DMS153 treated with DMSO at 0.1 percent for 48 hours (cell line): ENCODE data around the gene SIVA1.

ENCODE experiments used
- DNase-seq: peaks from one replicate; lab custom pipeline; 2025; ENCODE audit not compliant: unreplicated experiment; lab: John Stamatoyannopoulos, UW

Gene SIVA1

DNA sequence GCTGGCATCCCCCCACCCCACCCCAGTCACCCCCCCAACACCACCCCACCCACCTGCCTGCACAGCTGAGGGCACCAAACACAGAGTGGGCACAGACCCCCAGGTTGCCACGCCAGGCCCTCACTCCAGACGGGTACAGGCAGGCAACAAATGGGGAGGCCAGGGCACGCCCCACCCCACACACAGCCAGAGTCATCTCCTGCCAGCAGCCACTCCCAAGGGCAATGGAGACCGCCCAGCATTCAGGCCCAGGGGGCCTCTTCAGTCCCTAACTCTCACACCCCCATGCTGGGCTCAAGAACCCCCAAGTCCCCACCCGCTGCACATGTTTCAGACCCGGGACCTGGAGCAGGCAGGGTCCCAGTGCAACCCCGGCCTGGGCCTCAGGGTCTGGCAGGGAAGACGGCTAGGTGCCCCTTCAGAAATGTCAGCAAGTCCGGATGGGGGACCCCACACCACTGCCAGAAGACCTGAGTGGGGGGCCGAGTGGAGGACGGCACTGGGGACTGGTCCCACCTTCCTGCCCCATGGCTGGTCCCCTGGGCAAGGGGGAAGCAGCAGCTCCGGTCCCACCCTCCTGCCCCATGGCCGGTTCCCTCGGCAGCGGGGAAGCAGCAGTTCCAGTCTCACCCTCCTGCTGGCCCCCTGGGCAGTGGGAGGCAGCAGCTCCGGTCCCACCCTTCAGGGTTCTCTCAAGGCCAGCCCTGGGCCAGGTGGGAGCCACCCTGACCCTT, 30.7 kb downstream of the SIVA1 start:
- no peak for DNase-seq

DNA sequence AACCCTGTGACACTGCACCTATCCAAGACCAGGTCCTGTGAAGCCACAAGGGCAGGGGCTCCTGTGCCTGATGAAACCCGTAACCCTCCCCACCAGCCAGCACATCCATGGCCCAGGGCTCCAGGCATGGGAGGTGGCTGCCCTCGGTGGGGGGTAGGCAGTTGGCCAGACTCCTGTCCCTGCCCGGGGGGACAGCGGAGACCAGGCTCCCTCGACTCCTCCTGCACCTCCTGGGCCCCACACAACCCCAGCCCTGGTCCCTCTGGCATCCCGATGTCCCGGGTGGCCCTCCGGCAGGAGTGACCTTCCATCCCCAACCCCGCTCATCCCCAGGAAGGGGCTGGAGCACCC, 31.2 kb downstream of the SIVA1 start:
- DNase-seq = no peak

DNA sequence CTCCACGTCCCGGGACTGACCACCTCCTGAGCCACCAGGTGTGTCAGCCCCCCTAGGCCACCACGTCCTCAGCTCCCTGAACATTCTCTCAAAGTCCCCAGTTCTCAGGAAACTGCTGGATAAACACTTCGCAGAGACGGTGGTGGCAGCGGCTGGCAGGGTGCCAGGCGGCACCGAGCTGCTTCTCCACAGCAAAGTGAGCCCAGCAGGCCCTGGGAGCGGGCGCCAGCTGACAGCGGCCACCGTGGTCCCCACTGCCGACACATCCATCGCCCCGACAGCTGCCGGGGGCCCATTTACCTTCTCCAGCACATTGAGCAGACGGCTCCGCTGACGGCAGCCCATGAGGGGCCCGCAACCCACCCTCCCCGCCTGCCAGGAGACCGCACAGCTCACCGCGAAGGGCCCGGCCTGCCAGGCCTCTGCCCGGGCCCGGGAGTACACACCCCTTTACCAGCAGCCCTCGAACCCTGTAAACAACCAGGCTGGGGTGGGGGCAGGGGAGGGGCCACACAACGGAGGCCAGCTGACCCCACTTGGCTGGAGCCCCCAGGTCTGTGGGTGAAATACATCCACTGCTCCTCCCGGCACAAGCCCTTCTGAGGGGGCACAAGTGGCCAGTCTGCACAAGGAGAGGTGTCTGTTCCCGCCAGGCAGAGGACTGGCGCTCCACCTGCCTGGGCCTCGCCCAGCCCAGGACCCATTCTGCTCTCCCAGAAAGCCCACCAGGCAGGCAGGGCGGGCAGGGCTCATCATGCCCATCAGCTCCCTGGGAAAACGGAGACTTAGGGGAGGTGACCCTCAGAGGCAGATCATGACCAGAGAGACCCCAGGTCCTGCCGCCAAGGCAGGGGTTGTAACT, 32.1 kb downstream of the SIVA1 start:
- DNase-seq = no peak

DNA sequence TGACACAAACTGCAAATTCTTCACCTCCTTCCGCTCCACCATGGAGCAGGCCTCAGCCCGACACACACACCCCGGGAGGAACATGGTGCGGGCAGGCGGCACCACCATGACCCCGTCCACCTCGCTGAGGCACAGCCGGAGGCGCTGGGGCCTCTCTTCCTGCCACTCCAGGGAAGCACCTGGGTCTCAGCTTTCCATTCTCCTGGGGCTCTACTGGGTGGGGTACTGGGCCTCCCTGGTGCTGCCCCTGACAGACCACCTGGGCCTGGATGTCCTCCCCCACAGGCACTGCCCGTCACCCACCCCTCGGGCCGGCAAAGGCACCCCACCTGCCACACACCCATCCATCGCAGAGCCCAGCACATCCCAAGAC, 32.7 kb downstream of the SIVA1 start:
- no peak for DNase-seq

DNA sequence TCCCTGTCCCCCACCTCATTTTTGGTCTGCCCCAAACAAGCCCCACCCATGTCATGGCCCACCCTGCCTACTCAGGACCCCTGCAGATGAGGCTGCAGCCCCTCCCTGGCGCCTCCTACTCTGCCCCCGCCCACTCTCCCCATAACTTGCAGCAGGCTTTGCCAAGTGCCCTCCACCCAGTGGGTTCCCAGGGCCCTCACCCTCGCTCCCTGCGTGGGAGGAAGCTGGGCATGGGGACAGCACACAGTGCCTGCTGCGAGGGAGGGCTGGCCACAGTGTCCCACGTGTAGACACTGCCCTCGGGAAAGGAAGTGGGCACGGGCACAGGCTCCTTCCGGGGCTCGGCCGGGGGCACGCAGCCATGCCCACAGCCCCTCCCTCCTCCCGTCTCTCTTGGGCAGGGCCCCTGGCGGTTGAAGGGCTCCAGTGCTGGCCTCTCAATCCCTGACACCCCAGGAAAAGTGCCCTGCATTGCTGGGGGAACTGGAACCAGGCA, 33.2 kb downstream of the SIVA1 start:
- no peak for DNase-seq

DNA sequence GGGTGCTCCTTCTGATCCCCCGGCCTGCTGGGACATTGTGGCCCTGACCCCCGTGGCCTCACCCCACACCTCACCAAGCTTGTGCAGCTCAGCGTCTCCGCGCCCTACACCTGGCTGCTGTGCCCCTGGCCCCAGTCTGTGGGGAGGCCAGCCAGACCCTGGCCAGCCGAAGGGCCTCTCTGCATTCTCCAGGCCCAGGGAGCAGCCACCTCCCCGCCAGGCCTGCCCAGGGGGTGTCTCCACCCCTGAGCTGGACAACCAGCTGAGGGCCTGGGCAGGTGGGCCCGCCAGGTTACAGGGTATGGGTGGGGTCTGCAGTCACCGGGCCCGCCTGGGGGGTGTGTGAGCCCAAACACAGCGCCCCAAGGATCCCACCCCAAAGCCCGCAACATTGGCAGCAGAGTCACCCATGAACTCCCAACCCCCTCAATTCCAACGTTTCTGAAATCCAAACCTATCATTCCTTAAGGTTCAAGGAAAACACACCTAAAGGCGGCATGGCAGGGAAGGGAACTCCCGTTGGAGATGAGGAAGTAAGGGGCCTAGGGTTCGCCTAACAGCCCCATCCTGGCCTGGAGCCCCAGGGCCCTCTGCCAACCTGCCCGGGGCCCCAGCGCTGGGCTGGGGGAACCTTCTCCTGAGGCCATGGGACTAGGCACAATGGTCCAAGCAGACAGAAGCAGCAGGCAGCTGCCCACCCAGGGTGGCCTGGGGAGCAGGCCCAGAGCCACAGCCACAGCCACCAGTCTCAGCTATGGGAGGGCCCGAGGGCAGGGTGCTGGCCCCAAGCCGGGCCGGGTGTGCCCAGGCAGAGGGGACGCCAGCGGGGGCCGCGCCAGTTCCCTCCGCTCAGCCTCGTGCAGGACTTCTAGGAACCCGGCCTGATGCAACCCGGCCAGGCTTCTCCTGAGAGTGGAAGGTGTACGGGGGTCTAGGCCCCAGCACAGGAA, 34.1 kb downstream of the SIVA1 start:
- DNase-seq = no peak

DNA sequence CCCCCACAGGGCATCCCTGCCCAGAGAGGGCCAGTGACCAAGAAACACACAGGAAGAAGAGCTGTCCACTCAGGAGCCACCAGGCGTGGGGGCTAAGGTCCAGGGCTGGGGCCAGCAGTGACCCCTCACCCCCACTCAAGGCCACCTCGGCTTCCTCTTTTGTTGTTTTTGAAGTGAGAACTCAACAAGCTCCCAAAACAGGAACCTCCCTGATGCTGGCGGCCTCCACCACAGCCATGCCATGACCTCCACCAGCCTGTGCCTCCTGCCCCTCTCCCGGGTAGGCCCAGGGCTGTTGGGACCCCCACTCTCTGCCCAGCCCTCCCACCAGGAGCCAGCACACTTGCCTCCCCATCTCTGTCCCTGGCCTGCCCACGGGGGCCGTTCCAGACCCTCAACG, 34.8 kb downstream of the SIVA1 start:
- no peak for DNase-seq

DNA sequence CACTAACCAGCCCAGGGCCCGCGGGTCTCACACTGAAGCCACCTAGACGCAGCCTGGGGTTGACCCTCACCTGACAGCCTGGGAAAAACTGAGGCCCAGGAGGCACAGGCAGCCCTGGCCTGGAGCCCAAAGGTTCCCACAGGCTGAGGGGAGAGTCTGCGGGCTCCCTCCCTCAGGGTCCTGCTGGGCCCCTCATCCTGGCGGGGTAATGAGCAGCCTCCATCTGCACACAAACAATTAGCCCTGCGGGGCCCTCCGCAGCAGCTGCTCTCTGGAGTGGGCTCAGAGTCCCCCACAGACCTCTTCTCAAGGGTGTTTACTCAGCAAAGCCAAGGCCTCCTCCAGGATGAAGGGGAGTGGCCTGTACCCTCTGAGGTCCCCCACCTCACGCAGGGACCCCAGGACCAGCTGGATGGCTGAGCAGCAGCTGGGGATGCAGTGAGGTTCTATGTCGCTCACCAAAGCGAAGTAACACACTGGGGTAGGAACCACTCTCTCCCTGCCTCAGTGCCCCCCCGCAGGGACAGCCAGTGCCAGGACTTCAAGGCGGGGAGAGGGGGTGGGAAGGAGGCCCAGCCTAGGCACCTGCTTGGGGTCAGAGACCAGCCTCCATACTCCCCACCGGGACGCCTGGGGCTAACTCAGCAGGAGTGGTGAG, 35.3 kb downstream of the SIVA1 start:
- no peak for DNase-seq

DNA sequence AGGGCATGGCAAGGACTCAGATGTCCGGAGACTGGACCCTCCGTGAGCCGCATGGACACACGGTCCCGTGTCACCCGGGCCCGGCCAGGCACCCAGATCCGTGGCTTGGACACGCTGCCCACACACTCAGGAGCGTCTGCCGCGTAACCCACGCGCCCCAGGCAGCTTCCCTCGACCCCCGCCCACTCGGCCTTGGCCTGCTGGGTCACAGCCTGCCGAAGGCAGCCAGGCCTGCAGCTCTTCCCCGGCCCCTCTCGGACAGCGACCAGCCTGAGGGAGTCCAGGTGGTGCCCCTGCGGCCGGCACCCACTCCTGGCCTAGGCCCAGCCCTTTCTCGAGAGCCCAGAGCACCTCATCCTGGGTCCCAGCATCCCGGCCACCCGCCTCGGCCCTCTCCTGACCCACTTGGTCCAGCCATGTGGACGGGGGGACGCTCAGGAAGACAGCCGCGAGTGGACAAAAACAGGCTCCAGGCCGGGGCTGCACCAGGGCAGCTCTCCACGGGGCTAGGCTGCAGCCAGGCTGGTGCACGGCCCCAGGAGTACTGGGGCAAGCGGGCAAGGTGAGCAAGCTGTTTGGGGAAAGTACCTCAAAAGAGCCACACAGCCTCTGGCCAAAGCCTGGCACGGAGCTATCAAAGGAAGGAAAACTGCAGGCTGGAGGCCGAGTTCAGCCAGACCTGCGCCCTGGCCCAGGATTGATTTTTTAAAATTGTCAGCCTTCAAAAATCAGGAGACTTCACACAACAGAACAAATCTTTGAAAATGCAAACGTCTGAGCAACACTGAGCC, 36.1 kb downstream of the SIVA1 start:
- DNase-seq = no peak

DNA sequence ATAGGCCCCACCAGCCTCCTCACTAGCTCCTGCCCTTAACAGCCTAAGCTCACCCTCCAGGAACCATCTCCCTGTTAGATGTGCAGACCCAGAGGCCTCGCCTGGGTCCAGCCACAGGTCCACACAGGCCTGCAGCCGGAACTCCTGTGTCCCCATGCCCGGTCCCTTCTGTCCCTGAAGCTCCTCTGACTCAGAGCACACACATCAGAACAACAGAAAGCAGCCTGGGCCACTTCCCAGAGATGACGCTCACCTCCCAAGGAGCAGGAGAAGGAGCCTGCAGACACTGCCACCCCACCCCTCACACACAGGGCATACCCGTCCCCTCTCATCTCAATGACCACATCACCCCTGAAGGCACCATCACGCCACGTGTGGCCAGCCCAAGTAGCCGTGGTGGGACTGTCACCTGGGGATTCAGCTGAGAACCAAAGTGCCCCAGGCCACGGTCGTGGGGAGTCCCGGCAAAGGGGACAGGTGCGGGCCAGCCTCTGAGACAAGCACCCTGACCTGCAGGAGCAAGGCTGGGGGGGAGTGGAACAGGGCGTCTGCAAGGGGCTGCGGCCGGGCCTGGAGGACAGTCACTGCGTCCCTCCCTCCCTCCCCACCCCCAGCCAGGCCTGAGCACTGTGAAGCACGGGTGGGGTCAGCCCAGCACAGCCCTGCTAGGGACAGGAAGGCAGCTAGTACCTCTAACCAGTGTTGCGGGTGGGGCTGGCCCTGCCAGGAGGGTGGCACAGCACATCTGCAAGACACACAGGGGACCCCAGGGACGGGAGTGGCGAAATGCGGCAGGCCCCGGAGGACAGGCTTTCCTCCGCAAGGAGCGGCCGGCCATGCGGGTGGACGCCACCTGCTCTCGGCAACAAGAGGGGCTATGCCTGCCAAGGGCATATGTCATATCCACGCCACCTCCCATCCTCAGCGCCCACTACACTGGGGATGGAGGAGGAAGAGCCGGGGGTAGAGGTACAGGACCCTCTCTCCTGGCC, 37.1 kb downstream of the SIVA1 start:
- DNase-seq = no peak

DNA sequence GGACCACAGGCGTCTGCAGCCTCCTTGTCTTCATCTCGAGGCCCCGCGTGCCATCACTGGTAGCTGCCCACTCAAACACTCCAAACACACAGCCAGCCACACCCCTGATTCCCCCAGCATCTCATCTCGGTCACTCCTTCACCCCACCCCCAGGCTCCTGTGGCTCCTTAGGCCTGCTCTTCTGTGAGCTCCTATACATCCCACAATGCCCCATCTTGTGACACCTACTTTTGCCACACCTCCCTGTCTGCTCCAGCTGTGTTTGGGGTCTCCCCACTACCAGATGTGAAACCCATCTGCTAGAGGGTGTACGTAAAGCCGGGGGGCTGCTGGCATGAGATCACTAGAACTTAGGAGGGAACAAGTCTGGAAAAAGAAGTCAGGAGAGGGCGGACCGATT, 38.5 kb downstream of the SIVA1 start:
- no peak for DNase-seq

DNA sequence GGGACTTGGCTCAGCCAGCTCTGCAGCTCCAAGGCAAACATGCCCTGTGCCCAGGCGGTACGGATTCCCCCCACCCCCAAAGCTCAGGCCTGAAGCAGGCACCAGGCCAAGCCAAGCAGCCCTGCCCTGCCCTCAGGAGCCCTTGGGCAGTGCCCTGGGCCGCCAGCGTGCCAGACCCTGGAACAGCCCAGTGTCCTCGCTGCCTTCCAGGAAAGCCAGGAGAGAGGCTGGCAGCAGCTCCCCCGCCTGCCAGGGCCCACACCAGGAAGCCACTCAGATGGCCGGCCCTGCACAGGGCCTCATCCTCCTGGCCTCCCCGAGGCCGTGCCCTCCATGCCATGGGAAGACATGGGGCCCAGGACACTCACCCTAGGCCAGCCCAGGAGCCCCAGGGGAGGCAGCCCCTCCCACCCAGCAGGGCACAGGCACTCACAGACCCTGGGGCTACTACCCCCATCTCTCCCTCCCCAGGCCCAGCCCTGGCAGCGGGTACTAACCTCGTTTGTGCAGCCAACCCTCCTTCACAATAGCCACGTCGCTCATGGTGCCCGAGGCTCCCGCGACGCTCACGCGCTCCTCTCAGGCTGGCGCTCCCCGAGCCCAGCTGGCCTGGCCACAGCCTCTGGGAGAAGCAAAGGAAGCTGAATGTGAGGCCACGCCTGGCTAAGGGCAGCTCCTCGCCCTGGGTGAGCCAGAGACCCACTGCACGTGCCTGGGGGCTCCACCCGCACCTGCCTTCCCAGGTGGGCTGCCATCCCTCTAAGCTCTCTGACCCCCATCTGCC, 39.3 kb downstream of the SIVA1 start:
- no peak for DNase-seq

DNA sequence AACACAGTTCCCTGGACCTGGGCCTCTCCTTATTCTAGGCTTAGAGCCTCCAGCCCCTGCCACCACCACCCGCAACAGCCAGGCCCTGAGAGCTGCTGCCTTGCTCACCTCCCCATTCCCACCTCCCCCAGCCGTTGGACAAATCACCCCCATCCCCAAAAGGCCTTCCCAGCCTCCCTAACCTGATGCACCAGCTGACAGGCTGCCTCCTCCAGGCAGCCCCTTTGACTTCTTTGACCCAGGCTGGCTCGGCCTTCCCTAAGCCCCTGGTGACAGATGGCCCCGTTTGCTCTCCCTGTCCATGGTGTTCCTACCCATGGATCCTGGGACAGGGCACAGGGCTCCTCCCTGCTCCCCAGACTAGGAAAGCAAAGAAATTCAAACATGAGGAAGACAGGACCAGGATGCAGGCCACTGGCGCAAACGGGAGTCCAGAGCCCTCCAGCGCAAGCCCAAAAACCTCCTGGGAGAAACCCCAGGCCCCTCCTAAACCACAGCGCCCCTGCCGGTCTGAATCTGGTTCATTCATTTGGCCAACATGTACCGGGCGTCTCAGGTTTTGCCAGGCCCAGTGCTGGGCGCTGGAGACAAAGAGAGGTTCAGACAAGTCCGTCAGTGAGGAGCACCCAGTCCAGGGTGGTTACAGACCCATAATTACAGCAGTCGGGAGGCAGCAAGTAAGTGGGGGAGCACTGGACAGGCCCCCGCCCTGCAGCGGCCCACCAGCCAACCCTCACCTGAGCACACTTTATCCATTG, 40.2 kb downstream of the SIVA1 start:
- DNase-seq = no peak

DNA sequence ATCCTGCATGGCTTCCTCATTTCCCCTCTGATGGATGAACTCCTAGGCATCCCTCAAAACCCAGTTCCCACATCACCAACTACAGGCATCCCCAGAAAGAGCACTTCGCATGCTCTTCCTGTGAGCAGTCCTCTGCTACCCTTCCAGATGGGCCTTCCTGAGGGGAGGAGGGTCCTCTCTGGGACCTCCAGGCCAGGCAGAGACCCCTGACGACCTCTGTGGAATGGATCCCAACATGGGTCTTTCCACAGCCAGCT, 40.7 kb downstream of the SIVA1 start:
- no peak for DNase-seq

DNA sequence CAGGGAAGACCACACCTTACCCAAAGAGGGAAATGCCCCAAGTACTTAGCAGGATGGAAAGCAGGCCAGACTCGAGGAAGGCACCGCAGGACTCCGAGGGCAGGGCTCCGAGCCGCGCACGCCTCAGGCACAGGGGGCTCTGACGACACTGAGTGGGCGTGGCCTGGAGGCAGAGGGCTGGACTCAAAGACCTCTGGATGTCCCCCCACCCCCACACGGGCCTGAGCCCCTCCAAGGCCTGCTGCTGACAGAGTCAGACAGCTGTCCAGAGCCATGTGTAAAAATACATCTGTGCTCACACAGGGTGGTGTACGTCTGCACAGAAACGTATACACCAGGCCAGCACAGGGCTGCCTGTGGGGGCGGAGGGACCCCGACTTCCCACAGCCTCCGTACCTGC, 41.2 kb downstream of the SIVA1 start:
- no peak for DNase-seq

DNA sequence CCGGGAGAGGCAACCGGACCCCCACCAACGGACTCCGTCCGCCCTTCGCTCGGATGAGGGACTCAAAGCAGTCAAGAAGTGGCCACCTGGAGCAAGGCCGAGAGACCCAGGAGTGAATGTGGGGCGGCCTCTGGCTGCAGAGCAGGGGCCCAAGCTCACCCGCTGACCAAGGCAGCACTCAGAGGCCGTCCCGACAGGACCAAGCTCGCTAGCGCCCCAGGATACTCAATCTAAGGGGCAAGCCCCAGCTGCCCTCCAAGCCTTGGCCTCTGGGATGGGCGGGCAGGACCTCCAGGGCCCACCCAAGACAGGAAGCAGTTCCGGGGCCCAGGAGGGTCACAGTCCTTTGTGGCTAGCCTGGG, 41.7 kb downstream of the SIVA1 start:
- DNase-seq = no peak

DNA sequence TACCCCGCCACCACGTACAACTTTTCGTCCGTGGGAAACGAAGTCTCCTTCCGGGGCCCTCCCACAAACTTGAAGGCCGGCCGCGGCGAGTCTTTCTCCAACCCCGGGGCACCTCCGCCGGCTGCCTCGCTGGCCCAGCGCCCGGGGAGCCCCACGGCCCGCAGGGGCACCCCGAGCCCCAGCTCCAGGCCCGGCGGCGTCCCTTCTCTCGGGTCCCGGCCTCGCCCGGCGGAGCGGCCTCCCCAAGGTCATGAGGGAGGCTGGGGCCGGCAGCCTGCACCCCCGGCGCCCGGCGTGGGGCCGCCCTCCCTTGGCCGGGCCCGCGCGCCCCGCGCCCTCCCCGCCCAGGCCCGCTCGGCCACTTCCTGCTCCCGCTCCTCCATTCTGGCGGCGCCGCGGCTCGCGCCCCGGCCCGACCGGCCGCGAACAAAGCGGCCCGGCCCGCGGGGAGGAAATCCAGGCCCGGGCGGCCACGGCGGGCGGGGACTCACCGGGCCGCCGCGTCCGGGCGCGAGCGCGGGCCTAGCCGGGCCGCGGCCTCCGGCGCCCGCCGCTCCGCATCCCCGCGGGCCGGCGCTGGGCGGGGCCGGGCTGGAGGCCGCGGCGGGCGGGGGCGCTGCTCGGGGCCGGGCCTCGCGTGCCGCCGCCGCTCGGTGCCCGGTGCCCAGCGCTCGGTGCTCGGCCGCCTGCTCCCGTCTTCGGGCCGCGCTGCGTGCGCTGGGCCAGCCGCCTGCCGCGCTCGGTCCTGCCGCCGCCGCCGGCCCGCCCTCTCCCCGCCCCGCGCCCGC, 42.2 kb downstream of the SIVA1 start, which contains the start of gene AKT1:
Gene AKT1, minus strand, starts transcription at position 756 of the 788 bp plus-strand sequence. CDS start 3,105 bp downstream, outside the sequence.
- DNase-seq = no peak
